H1 (cell line): Measurements from ENCODE around the gene STOML1. TPM values are rescaled to one million over a fixed set of nuclear protein-coding genes. Genes with fewer than 3 reads are reported as not detected.

ENCODE experiments used
- CTCF ChIA-PET: fragments of 300-600 bp; sonication (Branson Sonifier 250); formaldehyde crosslinking; loops from one replicate; lab custom pipeline; 2021; ENCODE audit not compliant: partially characterized antibody; lab: Charles Lee
- POLR2A ChIA-PET: fragments of 300-600 bp; sonication (Branson Sonifier 250); formaldehyde crosslinking; loops from one replicate; lab custom pipeline; 2021; ENCODE audit warnings: inconsistent platforms; ENCODE audit not compliant: partially characterized antibody; lab: Charles Lee
- DNase-seq, 2 experiments: peaks; one replicate each; pipeline versions ENCODE4 v3.0.0 to v3.0.0-alpha.2; 2010 to 2022; ENCODE audit warnings: low spot score in 2 of 2, low read depth in 1 of 2, mixed read lengths in 1 of 2
- FAIRE-seq: peaks from 2 replicates; lab custom pipeline; 2011; peaks lifted over from hg19 to GRCh38; lab: Jason Lieb, UNC
- H2AFZ ChIP-seq: 2 replicates; pipeline ENCODE4 v1.8.1; 2012; ENCODE audit warnings: low read length, inconsistent platforms
- H2AK5ac ChIP-seq: 2 replicates; pipeline ENCODE4 v1.6.1; 2013; ENCODE audit warnings: low read depth, low read length
- H2BK120ac ChIP-seq: replicated peaks from 2 replicates; pipeline ENCODE3; 2013; ENCODE audit warnings: low read depth, low read length, inconsistent platforms
- H2BK12ac ChIP-seq: 2 replicates; pipeline ENCODE4 v1.6.1; 2013; ENCODE audit warnings: low read depth, low read length
- H2BK15ac ChIP-seq: 2 replicates; pipeline ENCODE4 v1.6.1; 2013; ENCODE audit warnings: low read length
- H2BK20ac ChIP-seq: 2 replicates; pipeline ENCODE4 v1.6.1; 2013; ENCODE audit warnings: low read length
- H2BK5ac ChIP-seq: 2 replicates; pipeline ENCODE4 v1.6.1; 2013; ENCODE audit warnings: low read depth, low read length
- H3K14ac ChIP-seq: 2 replicates; pipeline ENCODE4 v1.6.1; 2013; ENCODE audit warnings: inconsistent platforms; ENCODE audit not compliant: insufficient read length
- H3K18ac ChIP-seq: 2 replicates; pipeline ENCODE4 v1.6.1; 2013; ENCODE audit warnings: low read length; ENCODE audit errors: extremely low read depth
- H3K23ac ChIP-seq: 2 replicates; pipeline ENCODE4 v1.6.1; 2013; ENCODE audit warnings: inconsistent platforms; ENCODE audit not compliant: insufficient read length
- H3K23me2 ChIP-seq: 2 replicates; pipeline ENCODE4 v1.6.1; 2013; ENCODE audit warnings: low read depth, low read length
- H3K27ac ChIP-seq: 2 replicates; pipeline ENCODE4 v1.6.1; 2011; ENCODE audit warnings: low read depth, low read length, inconsistent platforms
- H3K27me3 ChIP-seq, 4 experiments: replicated peaks in 1 of 4; 1 replicate in 1 of 4; 2 replicates in 3 of 4; pipeline versions ENCODE4 v1.6.1 to v1.8.1; 2011 to 2013; ENCODE audit warnings: low read length in 3 of 4, mild to moderate bottlenecking in 3 of 4, inconsistent platforms in 2 of 4, mixed read lengths in 2 of 4, moderate library complexity in 1 of 4; ENCODE audit not compliant: control insufficient read depth in 3 of 4, insufficient read depth in 3 of 4; ENCODE audit errors: extremely low read depth in 1 of 4
- H3K36me3 ChIP-seq, 4 experiments: 2 replicates each; pipeline versions ENCODE4 v1.6.1 to v1.8.1; 2011 to 2013; ENCODE audit warnings: mild to moderate bottlenecking in 4 of 4, low read length in 3 of 4, moderate library complexity in 2 of 4, control low read depth in 1 of 4, inconsistent platforms in 1 of 4; ENCODE audit not compliant: insufficient read depth in 4 of 4, control insufficient read depth in 2 of 4
- H3K4ac ChIP-seq: replicated peaks from 2 replicates; pipeline ENCODE3; 2013; ENCODE audit warnings: low read length, low read depth, mixed read lengths, inconsistent platforms; ENCODE audit not compliant: insufficient read length
- H3K4me1 ChIP-seq, 4 experiments: replicated peaks in 1 of 4; 1 replicate in 1 of 4; 2 replicates in 3 of 4; pipeline versions ENCODE4 v1.6.1 to v1.8.1; 2011 to 2013; ENCODE audit warnings: low read length in 3 of 4, inconsistent platforms in 2 of 4, mixed read lengths in 1 of 4; ENCODE audit not compliant: insufficient read depth in 4 of 4, control insufficient read depth in 3 of 4
- H3K4me2 ChIP-seq, 2 experiments: 2 replicates each; pipeline versions ENCODE4 v1.6.1 to v1.8.1; 2011 to 2013; ENCODE audit warnings: low read depth in 2 of 2, low read length in 2 of 2, control low read depth in 1 of 2, inconsistent platforms in 1 of 2, mild to moderate bottlenecking in 1 of 2; ENCODE audit not compliant: insufficient read depth in 1 of 2
- H3K4me3 ChIP-seq, 4 experiments: fragments of 200-600, 300-600 bp in 1 of 4; sonication (generic), shearing (Covaris generic), sonication (Bioruptor Twin) in 1 of 4; 2 replicates each; pipeline versions ENCODE4 v1.5.1 to v1.8.1; 2011 to 2016; ENCODE audit warnings: low read length in 4 of 4, low read depth in 3 of 4, control low read depth in 2 of 4, inconsistent platforms in 2 of 4, mild to moderate bottlenecking in 2 of 4, mixed read lengths in 1 of 4, moderate library complexity in 1 of 4; ENCODE audit not compliant: insufficient read depth in 2 of 4; ENCODE audit errors: extremely low read depth in 1 of 4
- H3K56ac ChIP-seq: replicated peaks from 2 replicates; pipeline ENCODE3; 2013; ENCODE audit warnings: low read depth, mild to moderate bottlenecking, mixed read lengths, low read length, inconsistent platforms; ENCODE audit not compliant: insufficient read length
- H3K79me1 ChIP-seq: 2 replicates; pipeline ENCODE4 v1.6.1; 2013; ENCODE audit warnings: low read depth, low read length, control low read depth
- H3K79me2 ChIP-seq, 2 experiments: 2 replicates each; pipeline versions ENCODE4 v1.6.1 to v1.8.1; 2012 to 2013; ENCODE audit warnings: low read length in 2 of 2, mild to moderate bottlenecking in 2 of 2, inconsistent platforms in 1 of 2; ENCODE audit not compliant: insufficient read depth in 2 of 2, control insufficient read depth in 1 of 2
- H3K9ac ChIP-seq, 4 experiments: replicated peaks in 1 of 4; 1 replicate in 1 of 4; 2 replicates in 3 of 4; pipeline versions ENCODE4 v1.6.1 to v1.8.1; 2011 to 2013; ENCODE audit warnings: low read depth in 3 of 4, low read length in 3 of 4, control low read depth in 2 of 4, mild to moderate bottlenecking in 2 of 4, moderate library complexity in 2 of 4, inconsistent platforms in 1 of 4; ENCODE audit errors: extremely low read depth in 1 of 4
- H3K9me3 ChIP-seq, 2 experiments: 2 replicates each; pipeline versions ENCODE4 v1.6.1 to v1.8.1; 2012 to 2013; ENCODE audit warnings: mild to moderate bottlenecking in 2 of 2, moderate library complexity in 2 of 2, control low read depth in 1 of 2, inconsistent platforms in 1 of 2, low read depth in 1 of 2, low read length in 1 of 2, mixed read lengths in 1 of 2; ENCODE audit not compliant: insufficient read depth in 2 of 2
- H4K20me1 ChIP-seq, 2 experiments: replicated peaks in 1 of 2; 2 replicates each; pipeline versions ENCODE3 to v1.8.1; 2011 to 2013; ENCODE audit warnings: inconsistent platforms in 2 of 2, low read length in 2 of 2, mild to moderate bottlenecking in 1 of 2; ENCODE audit not compliant: insufficient read depth in 2 of 2, control insufficient read depth in 1 of 2
- H4K5ac ChIP-seq: 2 replicates; pipeline ENCODE4 v1.6.1; 2013; ENCODE audit warnings: low read length, low read depth, mixed read lengths, inconsistent platforms; ENCODE audit not compliant: insufficient read length
- H4K8ac ChIP-seq: 2 replicates; pipeline ENCODE4 v1.8.0; 2013; ENCODE audit warnings: mild to moderate bottlenecking, moderate library complexity, low read length, inconsistent platforms; ENCODE audit not compliant: insufficient read depth; ENCODE audit errors: extremely low read depth
- H4K91ac ChIP-seq: replicated peaks from 2 replicates; pipeline ENCODE3; 2013; ENCODE audit warnings: low read length, mixed read lengths, inconsistent platforms; ENCODE audit not compliant: insufficient read length
- CBX8 ChIP-seq: fragments of 300-800, 300-1000 bp; sonication (generic); IDR thresholded peaks from 2 replicates; pipeline ENCODE4 v1.7.1; 2016; ENCODE audit warnings: low read depth, low read length, borderline replicate concordance
- CHD2 ChIP-seq: IDR thresholded peaks from 2 replicates; pipeline ENCODE4 v1.6.1; 2012; ENCODE audit warnings: low read length, improper control_type of control experiment
- EP300 ChIP-seq, 2 experiments: IDR thresholded peaks; 1 replicate in 1 of 2; 2 replicates in 1 of 2; pipeline ENCODE4 v1.6.1; 2011 to 2012; ENCODE audit warnings: low read depth in 2 of 2, low read length in 2 of 2, mild to moderate bottlenecking in 2 of 2, borderline replicate concordance in 1 of 2, inconsistent platforms in 1 of 2, moderate library complexity in 1 of 2
- HDAC2 ChIP-seq, 2 experiments: fragments of 300-600 bp in 1 of 2; sonication (generic) in 1 of 2; IDR thresholded peaks; 2 replicates each; pipeline ENCODE4 v1.6.1; 2011 to 2012; ENCODE audit warnings: low read depth in 2 of 2, low read length in 2 of 2, mild to moderate bottlenecking in 2 of 2, moderate library complexity in 2 of 2, borderline replicate concordance in 1 of 2, inconsistent platforms in 1 of 2
- HDAC6 ChIP-seq: IDR thresholded peaks from one replicate; pipeline ENCODE4 v1.7.1; 2012; ENCODE audit warnings: low read depth, mild to moderate bottlenecking, inconsistent platforms, low read length, moderate library complexity
- KDM1A ChIP-seq: fragments of 200-600, 300-600 bp; sonication (generic); IDR thresholded peaks from 2 replicates; pipeline ENCODE4 v1.7.1; 2016; ENCODE audit warnings: mild to moderate bottlenecking, low read length, borderline replicate concordance
- PHF8 ChIP-seq: fragments of 200-600 bp; sonication (generic); conservative IDR thresholded peaks from 2 replicates; pipeline ENCODE4 v1.7.1; 2012; ENCODE audit warnings: low read depth, mild to moderate bottlenecking, inconsistent platforms, low read length, moderate library complexity
- RXRA ChIP-seq: IDR thresholded peaks from 2 replicates; pipeline ENCODE4 v1.6.1; 2011; ENCODE audit warnings: low read depth, mild to moderate bottlenecking, low read length, moderate library complexity; ENCODE audit not compliant: insufficient read depth
- SIX5 ChIP-seq: IDR thresholded peaks from 2 replicates; pipeline ENCODE4 v1.6.1; 2011; ENCODE audit warnings: mild to moderate bottlenecking, low read depth, low read length
- SP4 ChIP-seq: IDR thresholded peaks from 2 replicates; pipeline ENCODE4 v1.6.1; 2012; ENCODE audit warnings: low read length, inconsistent platforms
- SRF ChIP-seq: IDR thresholded peaks from 2 replicates; pipeline ENCODE4 v1.6.1; 2011; ENCODE audit warnings: mild to moderate bottlenecking, low read depth, low read length, moderate library complexity
- TEAD4 ChIP-seq: IDR thresholded peaks from 2 replicates; pipeline ENCODE4 v1.6.1; 2012; ENCODE audit warnings: low read depth, low read length, inconsistent platforms, mixed read lengths
- WGBS, 2 experiments: shearing (Covaris generic) in 1 of 2; methylation state at CpG; one replicate each; pipeline versions ENCODE4 v1.1.6 to v1.1.7; 2013 to 2015; ENCODE audit warnings: low lambda C conversion rate in 2 of 2, mixed read lengths in 2 of 2, inconsistent platforms in 1 of 2, low coverage in 1 of 2, missing lambda C conversion rate in 1 of 2; ENCODE audit not compliant: insufficient replicate concordance in 2 of 2, insufficient coverage in 1 of 2, insufficient read length in 1 of 2; ENCODE audit errors: extremely low coverage in 1 of 2, missing lambda C conversion rate in 1 of 2; 5-methylcytosine and 5-hydroxymethylcytosine counted together
- polyA plus RNA-seq, 7 experiments: library from polyadenylated mRNA; depleted of rRNA in 3 of 7; stranded (reverse) in 5 of 7; unstranded in 2 of 7; fragments of >200 nt in 5 of 7; fragments of 200-250 nt in 2 of 7; gene quantifications; 1 replicate in 5 of 7; 2 replicates in 1 of 7; 4 replicates in 1 of 7; pipeline versions ENCODE4 v1.2.1 to v1.2.3, GENCODE V29; 2011 to 2013; ENCODE audit warnings: missing spikeins in 2 of 7, mixed read lengths in 2 of 7
- total RNA-seq: library from RNA; stranded (reverse); fragmentation: NEBNext Ultra II Directional; extraction: Animal tissue kit (Norgen Biotek cat#: 25700); gene quantifications from 2 replicates; pipeline ENCODE4 v1.2.1, GENCODE V29; 2021

The STOML1 gene
- total and polyA plus RNA-seq, 2 of the 8 experiments (the other 6 are each of a cell fraction or from before 2014, with no cell fraction given): 2.6 to 3.2 TPM

DNA sequence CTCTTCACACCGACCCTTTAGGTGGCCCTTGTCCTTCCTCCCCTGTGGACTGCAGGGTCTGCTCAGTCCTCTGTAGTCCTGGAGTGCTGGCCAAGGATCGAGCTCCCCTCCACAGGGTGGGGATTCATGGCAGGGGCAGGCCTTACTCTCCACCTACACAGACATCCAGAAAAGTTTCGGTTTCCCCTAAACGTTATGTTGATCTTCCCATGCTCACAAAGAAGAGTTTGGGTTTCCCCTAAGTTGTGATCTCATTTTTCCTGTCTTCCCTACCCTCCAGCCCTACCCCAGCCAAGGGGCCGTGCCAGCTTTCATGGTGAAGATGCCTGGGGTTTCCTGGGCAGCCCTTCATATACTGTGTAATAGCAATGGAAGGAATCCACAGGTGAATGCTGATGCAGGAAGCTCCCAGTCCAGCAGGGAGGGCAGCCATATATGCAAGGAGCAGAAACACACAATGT lies 10.3 kb downstream of the STOML1 start:
- H4K8ac ChIP-seq: no peak overlapping the region; the same call in 1 of the 2 replicates
- H3K27ac ChIP-seq: no peak overlapping the region
- H3K9me3 ChIP-seq: no peaks in the 10 kb centered on the region
- H3K4me1 ChIP-seq: no peaks in the 10 kb centered on the region; a peak in 1 of 7 replicates
- no peak overlapping the region for H3K18ac ChIP-seq
- no peaks in the 10 kb centered on the region for H3K23me2 ChIP-seq
- no peak overlapping the region for H3K56ac ChIP-seq
- no peaks in the 10 kb centered on the region for H3K79me2 ChIP-seq
- H4K20me1 ChIP-seq: no peaks in the 10 kb centered on the region
- no peak overlapping the region for H3K14ac ChIP-seq
- no peak overlapping the region for H2AK5ac ChIP-seq
- H2BK15ac ChIP-seq: no peak overlapping the region
- no peak overlapping the region for H4K91ac ChIP-seq
- H3K4me3 ChIP-seq: no peak overlapping the region
- no peak overlapping the region for H2AFZ ChIP-seq
- H2BK20ac ChIP-seq: no peak overlapping the region
- no peak overlapping the region for H3K23ac ChIP-seq
- H3K4ac ChIP-seq: no peak overlapping the region
- H3K36me3 ChIP-seq: no peaks in the 10 kb centered on the region
- no peak overlapping the region for H3K9ac ChIP-seq
- DNase-seq (no peak), FAIRE-seq (no peak)
- H2BK12ac ChIP-seq: no peak overlapping the region
- H3K27me3 ChIP-seq: no peaks in the 10 kb centered on the region; a peak in 1 of 7 replicates
- POLR2A ChIA-PET: no interaction called here
- no peak overlapping the region for H2BK120ac ChIP-seq
- H4K5ac ChIP-seq: no peak overlapping the region
- TF ChIP-seq CHD2 (no peak), SP4 (no peak), KDM1A (no peak), EP300 (IDR thresholded peaks at IDR 0.05; ENCODE audit: borderline replicate concordance in 1 of 2, low read depth in 2 of 2, low read length in 2 of 2) (no peak), TEAD4 (no peak), RXRA (no peak), CBX8 (no peak), HDAC2 (IDR thresholded peaks at IDR 0.05; ENCODE audit: borderline replicate concordance in 1 of 2, low read depth in 2 of 2, low read length in 2 of 2) (no peak), SIX5 (no peak), SRF (no peak), HDAC6 (no peak), PHF8 (no peak)
- WGBS, 2 experiments: 78% methylated on average over 5 of the region's 5 CpGs; no CpG with 5 or more reads in 1 of the 2 experiments
- CTCF ChIA-PET: interaction anchor here (0.6 to 1.9 kb wide), 7 partner anchors 9 to 332 kb away, joined by 3 to 8 read pairs (median 4); no protein-coding TSS in a partner anchor
- H2BK5ac ChIP-seq: no peak overlapping the region
- H3K4me2 ChIP-seq: no peak overlapping the region
- no peaks in the 10 kb centered on the region for H3K79me1 ChIP-seq
